Measurements from ENCODE around the gene SCGB1D2. TPM values are rescaled to one million over a fixed set of nuclear protein-coding genes. Genes with fewer than 3 reads are reported as not detected.

SCGB1D2 gene
- total and polyA plus RNA-seq, 3 donors from 2014 or later = 2.8 TPM; not detected in 2

- intact Hi-C loops (cut with DNase I; ENCODE audit: low total_unique reads) = no loop called here
- H3K27me3 ChIP-seq = no peaks in the 10 kb centered on the region
- H3K27ac ChIP-seq = no peak overlapping the region
- TF ChIP-seq POLR2A (IDR thresholded peaks at IDR 0.05) (no peak), CTCF (IDR thresholded peaks at IDR 0.05) (no peak)
- H3K36me3 ChIP-seq (ENCODE audit: low read depth, missing control alignments) = no peaks in the 10 kb centered on the region
- DNase-seq = no peak
- H3K9me3 ChIP-seq = no peaks in the 10 kb centered on the region
- 60 to 68% methylated on average over 4 of the region's 4 CpGs for WGBS, 2 donors
- H3K4me1 ChIP-seq = no peaks in the 10 kb centered on the region
- no peak overlapping the region for H3K4me3 ChIP-seq
Observed at GRCh38 chr11:62237499-62237898, 4.5 kb upstream of the SCGB1D2 start.

- intact Hi-C loops (cut with DNase I; ENCODE audit: low total_unique reads) = no loop called here
- DNase-seq = no peak
- 77 to 80% methylated on average over 4 of the region's 4 CpGs for WGBS, 2 donors
Observed at GRCh38 chr11:62238151-62238550, 3.9 kb upstream of the SCGB1D2 start.

GRCh38 chr11:62241095-62241494, 944 bp upstream of the SCGB1D2 start:
- Histone ChIP-seq H3K9me3 (no peaks in the 10 kb centered on the region), H3K27ac (no peak overlapping the region), H3K36me3 (ENCODE audit: low read depth, missing control alignments) (no peaks in the 10 kb centered on the region), H3K27me3 (no peaks in the 10 kb centered on the region), H3K4me3 (no peak overlapping the region), H3K4me1 (no peaks in the 10 kb centered on the region)
- WGBS, 2 donors = 82 to 90% methylated on average over 3 of the region's 3 CpGs
- DNase-seq = no peak
- TF ChIP-seq POLR2A (IDR thresholded peaks at IDR 0.05) (no peak), CTCF (IDR thresholded peaks at IDR 0.05) (no peak)
- intact Hi-C loops (cut with DNase I; ENCODE audit: low total_unique reads) = no loop called here

More at GRCh38 chr11:62238151-62238550, 3.9 kb upstream of the SCGB1D2 start:
- no peak overlapping the region for H3K4me3 ChIP-seq
- H3K36me3 ChIP-seq (ENCODE audit: low read depth, missing control alignments) = no peaks in the 10 kb centered on the region
- H3K4me1 ChIP-seq = no peaks in the 10 kb centered on the region
- no peak overlapping the region for H3K27ac ChIP-seq
- TF ChIP-seq POLR2A (IDR thresholded peaks at IDR 0.05) (no peak), CTCF (IDR thresholded peaks at IDR 0.05) (no peak)
- no peaks in the 10 kb centered on the region for H3K9me3 ChIP-seq
- no peaks in the 10 kb centered on the region for H3K27me3 ChIP-seq

- H3K9me3 ChIP-seq = no peaks in the 10 kb centered on the region
- no peaks in the 10 kb centered on the region for H3K27me3 ChIP-seq
- DNase-seq = peak; percentile 44
- intact Hi-C loops (cut with DNase I; ENCODE audit: low total_unique reads) = no loop called here
- WGBS, 2 donors = 10 to 26% methylated on average over 6 of the region's 6 CpGs
- H3K27ac ChIP-seq = no peak overlapping the region
- H3K4me3 ChIP-seq = no peak overlapping the region
- no peaks in the 10 kb centered on the region for H3K36me3 ChIP-seq (ENCODE audit: low read depth, missing control alignments)
- no peak for TF ChIP-seq POLR2A (IDR thresholded peaks at IDR 0.05)
- TF ChIP-seq CTCF (IDR thresholded peaks at IDR 0.05) = no peak
- no peaks in the 10 kb centered on the region for H3K4me1 ChIP-seq
Observed at GRCh38 chr11:62245271-62245753, 3.3 kb downstream of the SCGB1D2 start.

GRCh38 chr11:62251698-62252097, 9.7 kb downstream of the SCGB1D2 start:
- Histone ChIP-seq H3K9me3 (no peaks in the 10 kb centered on the region), H3K4me1 (no peaks in the 10 kb centered on the region), H3K36me3 (ENCODE audit: low read depth, missing control alignments) (no peaks in the 10 kb centered on the region), H3K4me3 (no peak overlapping the region), H3K27me3 (no peaks in the 10 kb centered on the region), H3K27ac (no peak overlapping the region)
- intact Hi-C loops (cut with DNase I; ENCODE audit: low total_unique reads) = no loop called here
- DNase-seq = no peak
- WGBS, 2 donors = 57 to 60% methylated on average over 4 of the region's 4 CpGs
- no peak for TF ChIP-seq CTCF (IDR thresholded peaks at IDR 0.05)
- no peak for TF ChIP-seq POLR2A (IDR thresholded peaks at IDR 0.05)

All from testis (tissue), 3 donors.